Caco-2 (cell line): ENCODE data around the gene MOXD1. TPM values are rescaled to one million over a fixed set of nuclear protein-coding genes. Genes with fewer than 3 reads are reported as not detected.

ENCODE experiments used
- BruUV-seq: library from RNA; stranded (reverse); fragments of 400-500 nt; replicated peaks from 2 replicates; lab custom pipeline; 2021; lab: Mats Ljungman, UMichigan
- CTCF ChIA-PET: fragments of 300-600 bp; sonication (Branson Sonifier 250); formaldehyde crosslinking; loops from one replicate; lab custom pipeline; 2022; ENCODE audit warnings: antibody characterized with exemption; lab: Charles Lee
- POLR2A ChIA-PET: fragments of 300-600 bp; sonication (Branson Sonifier 250); formaldehyde crosslinking; loops from one replicate; lab custom pipeline; 2022; ENCODE audit warnings: antibody characterized with exemption; lab: Charles Lee
- DNase-seq, 2 experiments: peaks; one replicate each; pipeline versions ENCODE4 v3.0.0 to v3.0.0-alpha.2; 2020 to 2022
- H3K27me3 ChIP-seq: replicated peaks from 2 replicates; pipeline ENCODE4 v1.6.0; 2011; ENCODE audit warnings: low read length; ENCODE audit not compliant: control insufficient read depth, insufficient read depth
- H3K36me3 ChIP-seq: 2 replicates; pipeline ENCODE4 v1.5.1; 2011; ENCODE audit warnings: low read length; ENCODE audit not compliant: control insufficient read depth, insufficient read depth
- H3K4me1 ChIP-seq: fragments of 250-450 bp; sonication (Bioruptor Pico); 2 replicates; pipeline ENCODE4 v1.5.1; 2020; ENCODE audit warnings: mild to moderate bottlenecking
- H3K4me3 ChIP-seq: 2 replicates; pipeline ENCODE4 v1.5.1; 2011; ENCODE audit warnings: low read depth, mild to moderate bottlenecking, control low read depth, low read length
- H3K9me3 ChIP-seq: fragments of 250-450 bp; sonication (Bioruptor Pico); 2 replicates; pipeline ENCODE4 v1.5.1; 2020; ENCODE audit warnings: mild to moderate bottlenecking, moderate library complexity
- H3K27ac Mint-ChIP-seq: one replicate; pipeline ENCODE4 v1.8.0; 2022; ENCODE audit warnings: mixed read lengths; ENCODE audit not compliant: unreplicated experiment
- H3K27me3 Mint-ChIP-seq: one replicate; pipeline ENCODE4 v1.8.0; 2022; ENCODE audit warnings: mixed read lengths; ENCODE audit not compliant: insufficient read depth, unreplicated experiment
- H3K36me3 Mint-ChIP-seq: one replicate; pipeline ENCODE4 v1.8.0; 2022; ENCODE audit warnings: mild to moderate bottlenecking, mixed read lengths; ENCODE audit not compliant: insufficient read depth, unreplicated experiment
- H3K4me1 Mint-ChIP-seq: one replicate; pipeline ENCODE4 v1.8.0; 2022; ENCODE audit warnings: low read depth, mixed read lengths; ENCODE audit not compliant: unreplicated experiment
- H3K4me3 Mint-ChIP-seq: one replicate; pipeline ENCODE4 v1.8.0; 2022; ENCODE audit warnings: mild to moderate bottlenecking, moderate library complexity, mixed read lengths; ENCODE audit not compliant: unreplicated experiment
- H3K9me3 Mint-ChIP-seq: one replicate; pipeline ENCODE4 v1.8.0; 2022; ENCODE audit warnings: mixed read lengths; ENCODE audit not compliant: unreplicated experiment
- CTCF ChIP-seq, 2 experiments: fragments of 200-600 bp in 1 of 2; IDR thresholded peaks; 1 replicate in 1 of 2; 2 replicates in 1 of 2; pipeline versions ENCODE4 v1.5.1 to v1.8.0; 2011 to 2022; ENCODE audit warnings: antibody characterized with exemption in 1 of 2, control low read depth in 1 of 2, inconsistent platforms in 1 of 2, low read depth in 1 of 2, low read length in 1 of 2, mild to moderate bottlenecking in 1 of 2, moderate library complexity in 1 of 2; ENCODE audit not compliant: insufficient read depth in 1 of 2, severe bottlenecking in 1 of 2, unreplicated experiment in 1 of 2
- intact Hi-C: fragments of 100-400 bp; cut with micrococcal nuclease; formaldehyde crosslinking; loops from one replicate; pipeline ENCODE4 v1.10.0; 2022; ENCODE audit not compliant: unreplicated experiment
- total RNA-seq: library from RNA; stranded (reverse); gene quantifications from 2 replicates; pipeline ENCODE4 v1.2.3, GENCODE V29; 2022

MOXD1 gene
- total RNA-seq, 1 experiment from 2014 or later: 0.09 TPM

GRCh38 chr6:132246632-132247270 lies 154.5 kb downstream of the MOXD1 start:
- Mint-ChIP-seq H3K36me3 (no peaks in the 10 kb centered on the region), H3K4me1 (no peaks in the 10 kb centered on the region), H3K4me3 (no peak overlapping the region), H3K27ac (no peak overlapping the region), H3K9me3 (no peaks in the 10 kb centered on the region), H3K27me3 (peaks cover 16% of the 10 kb centered on the region)
- no peaks in the 10 kb centered on the region for H3K9me3 ChIP-seq
- no peaks in the 10 kb centered on the region for H3K4me1 ChIP-seq
- intact Hi-C loops: no loop called here
- DNase-seq: no peak
- TF ChIP-seq CTCF (IDR thresholded peaks at IDR 0.05; ENCODE audit: insufficient read depth in 1 of 2, low read depth in 1 of 2, low read length in 1 of 2, severe bottlenecking in 1 of 2, unreplicated experiment in 1 of 2): no peak
- CTCF ChIA-PET: interaction anchor here (0.6 kb wide), 1 partner anchor 319 kb away, joined by 4 read pairs; no protein-coding TSS in a partner anchor
- H3K36me3 ChIP-seq: no peaks in the 10 kb centered on the region
- BruUV-seq: no TSS peak
- no peak overlapping the region for H3K4me3 ChIP-seq
- POLR2A ChIA-PET: no interaction called here
- no peaks in the 10 kb centered on the region for H3K27me3 ChIP-seq

GRCh38 chr6:132246120-132246617 lies 155.1 kb downstream of the MOXD1 start:
- no peaks in the 10 kb centered on the region for H3K4me1 Mint-ChIP-seq
- H3K27me3 Mint-ChIP-seq: peaks cover 16% of the 10 kb centered on the region
- H3K9me3 ChIP-seq: no peaks in the 10 kb centered on the region
- intact Hi-C loops: no loop called here
- no peak for TF ChIP-seq CTCF (IDR thresholded peaks at IDR 0.05; ENCODE audit: insufficient read depth in 1 of 2, low read depth in 1 of 2, low read length in 1 of 2, severe bottlenecking in 1 of 2, unreplicated experiment in 1 of 2)
- no peaks in the 10 kb centered on the region for H3K36me3 ChIP-seq
- H3K27me3 ChIP-seq: no peaks in the 10 kb centered on the region
- no peaks in the 10 kb centered on the region for H3K36me3 Mint-ChIP-seq
- no peak overlapping the region for H3K27ac Mint-ChIP-seq
- BruUV-seq: no TSS peak
- H3K4me3 ChIP-seq: no peak overlapping the region
- no peak overlapping the region for H3K4me3 Mint-ChIP-seq
- no peak for DNase-seq
- ChIA-PET POLR2A (no interaction called here), CTCF (no interaction called here)
- H3K9me3 Mint-ChIP-seq: no peaks in the 10 kb centered on the region
- no peaks in the 10 kb centered on the region for H3K4me1 ChIP-seq

Other genes with a start within 250 kb of the MOXD1 start
- gene STX7, start 111.6 kb upstream of the MOXD1 start, total RNA-seq: 41.0 and 42.4 TPM in 2 replicates
- not detected in 2 replicates for gene TAAR9, start 136.8 kb upstream of the MOXD1 start, total RNA-seq
- not detected in 2 replicates for gene TAAR8, start 151.2 kb upstream of the MOXD1 start, total RNA-seq
- gene TAAR6, start 168.8 kb upstream of the MOXD1 start, total RNA-seq: not detected in 2 replicates
- gene TAAR5, start 188.3 kb upstream of the MOXD1 start, total RNA-seq: not detected in 2 replicates
- not detected in 2 replicates for gene TAAR2, start 222.8 kb upstream of the MOXD1 start, total RNA-seq